Thoracic aorta endothelial cell (primary cell): ENCODE measurements around the gene TEX13A. TPM values are rescaled to one million over a fixed set of nuclear protein-coding genes. Genes with fewer than 3 reads are reported as not detected.

Experiments
- total RNA-seq: library from RNA; depleted of rRNA; stranded (reverse); fragments of >200 nt; gene quantifications from 2 replicates; pipeline ENCODE4 v1.2.3, GENCODE V29; 2012

TEX13A gene, protein sequence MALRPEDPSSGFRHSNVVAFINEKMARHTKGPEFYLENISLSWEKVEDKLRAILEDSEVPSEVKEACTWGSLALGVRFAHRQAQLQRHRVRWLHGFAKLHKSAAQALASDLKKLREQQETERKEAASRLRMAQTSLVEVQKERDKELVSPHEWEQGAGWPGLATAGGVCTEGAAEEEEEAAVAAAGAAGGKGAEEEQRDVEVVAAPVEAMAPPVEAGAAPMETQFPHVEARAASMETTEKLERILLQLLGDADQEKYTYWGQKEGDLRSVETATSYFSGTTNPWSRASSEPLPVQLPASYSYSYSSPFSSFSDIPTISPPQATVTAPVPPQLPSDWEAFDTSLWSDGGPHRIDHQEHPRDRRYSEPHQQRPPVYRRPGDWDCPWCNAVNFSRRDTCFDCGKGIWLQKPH
- total RNA-seq: not detected in 2 replicates

GRCh38 chrX:105220636-105221035 is at the start of gene TEX13A:
Gene TEX13A, minus strand, starts transcription at chrX:105220694. Its CDS starts 297 bp downstream, at chrX:105220397.

